HCT116 (cell line): ENCODE measurements around the gene ETV7.
"Not testable (repeated sequence)": the region's sequence is repeated elsewhere in the genome, so short reads cannot be mapped to it uniquely, and the experiment has no call there.

Experiments used
- CTCF ChIP-seq, 3 experiments: fragments of 200-600 bp in 1 of 3; sonication (generic) in 1 of 3; IDR thresholded peaks in 2 of 3; conservative IDR thresholded peaks in 1 of 3; 2 replicates each; pipeline ENCODE4 v1.5.1; 2012 to 2017; ENCODE audit warnings: low read depth in 2 of 3, low read length in 2 of 3, antibody characterized with exemption in 1 of 3, borderline replicate concordance in 1 of 3, control low read depth in 1 of 3, mild to moderate bottlenecking in 1 of 3, mixed read lengths in 1 of 3, mixed run types in 1 of 3, moderate library complexity in 1 of 3; ENCODE audit not compliant: insufficient read depth in 1 of 3
- EZH2 ChIP-seq: fragments of 200-600 bp; sonication (generic); IDR thresholded peaks from 2 replicates; pipeline ENCODE4 v1.6.1; 2017; ENCODE audit warnings: antibody characterized with exemption, mixed run types
- SIN3A ChIP-seq: IDR thresholded peaks from 2 replicates; pipeline ENCODE4 v1.6.1; 2012; ENCODE audit warnings: low read depth
- ZNF274 ChIP-seq: fragments of 200-500 bp; sonication (Bioruptor generic); IDR thresholded peaks from 2 replicates; pipeline ENCODE4 v1.6.1; 2014; ENCODE audit warnings: mild to moderate bottlenecking, low read depth, low read length, inconsistent platforms

DNA sequence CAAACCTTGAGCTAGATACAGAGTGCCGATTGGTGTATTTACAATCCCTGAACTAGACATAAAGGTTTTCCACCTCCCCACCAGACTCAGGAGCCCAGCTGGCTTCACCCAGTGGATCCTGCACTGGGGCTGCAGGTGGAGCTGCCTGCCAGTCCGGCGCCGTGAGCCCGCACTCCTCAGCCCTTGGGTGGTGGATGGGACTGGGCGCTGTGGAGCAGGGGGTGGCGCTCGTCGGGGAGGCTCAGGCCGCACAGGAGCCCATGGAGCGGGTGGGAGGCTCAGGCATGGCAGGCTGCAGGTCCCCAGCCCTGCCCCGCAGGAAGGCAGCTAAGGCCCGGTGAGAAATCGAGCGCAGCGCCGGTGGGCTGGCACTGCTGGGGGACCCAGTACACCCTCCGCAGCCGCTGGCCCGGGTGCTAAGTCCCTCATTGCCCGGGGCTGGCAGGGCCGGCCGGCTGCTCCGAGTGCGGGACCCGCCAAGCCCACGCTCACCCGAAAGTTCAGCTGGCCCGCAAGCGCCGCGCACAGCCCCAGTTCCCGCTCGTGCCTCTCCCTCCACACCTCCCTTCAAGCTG, 23.3 kb downstream of the ETV7 start:
- not testable (repeated sequence) for TF ChIP-seq EZH2; SIN3A; CTCF (IDR thresholded peaks at IDR 0.05 in 2 of 3, conservative IDR thresholded peaks at IDR 0.05 in 1 of 3; ENCODE audit: borderline replicate concordance in 1 of 3, insufficient read depth in 1 of 3, low read depth in 2 of 3, low read length in 2 of 3); ZNF274
